A673 (cell line): ENCODE results near the gene DDX5.

ENCODE experiments used
- EZH2 ChIP-seq: fragments of 200-600 bp; sonication (generic); IDR thresholded peaks from 2 replicates; pipeline ENCODE4 v1.6.1; 2017; ENCODE audit warnings: borderline replicate concordance, low read depth, mild to moderate bottlenecking, mixed read lengths, antibody characterized with exemption, low read length; ENCODE audit not compliant: poor library complexity, severe bottlenecking
- TF ChIP-seq, protein P1 (sequence below): fragments of 300-800, 200-600 bp; sonication (generic); conservative IDR thresholded peaks from 2 replicates; pipeline ENCODE4 v1.5.1; 2017; ENCODE audit warnings: low read depth, mild to moderate bottlenecking, antibody characterized with exemption, low read length, moderate library complexity, mixed read lengths

DNA sequence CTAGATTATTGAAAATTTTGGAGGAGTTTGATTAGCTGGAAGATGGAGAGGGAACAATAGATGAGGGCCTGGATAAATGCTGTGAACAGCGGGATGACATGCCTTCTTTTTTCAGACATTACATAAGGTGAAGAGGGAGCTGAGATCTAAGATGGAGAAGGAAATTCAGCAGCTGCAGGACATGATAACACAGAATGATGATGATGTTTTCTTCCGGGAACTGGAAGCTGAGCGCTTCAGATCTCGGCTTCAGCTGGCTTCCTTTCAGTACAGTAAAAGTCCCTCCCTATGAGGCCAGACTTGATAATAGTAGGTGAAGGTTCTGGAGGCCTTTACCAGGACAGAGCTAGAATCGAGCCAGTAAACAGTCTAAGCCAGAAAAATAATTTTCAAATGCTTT, 31.4 kb upstream of the DDX5 start:
- TF ChIP-seq, protein P1, sequence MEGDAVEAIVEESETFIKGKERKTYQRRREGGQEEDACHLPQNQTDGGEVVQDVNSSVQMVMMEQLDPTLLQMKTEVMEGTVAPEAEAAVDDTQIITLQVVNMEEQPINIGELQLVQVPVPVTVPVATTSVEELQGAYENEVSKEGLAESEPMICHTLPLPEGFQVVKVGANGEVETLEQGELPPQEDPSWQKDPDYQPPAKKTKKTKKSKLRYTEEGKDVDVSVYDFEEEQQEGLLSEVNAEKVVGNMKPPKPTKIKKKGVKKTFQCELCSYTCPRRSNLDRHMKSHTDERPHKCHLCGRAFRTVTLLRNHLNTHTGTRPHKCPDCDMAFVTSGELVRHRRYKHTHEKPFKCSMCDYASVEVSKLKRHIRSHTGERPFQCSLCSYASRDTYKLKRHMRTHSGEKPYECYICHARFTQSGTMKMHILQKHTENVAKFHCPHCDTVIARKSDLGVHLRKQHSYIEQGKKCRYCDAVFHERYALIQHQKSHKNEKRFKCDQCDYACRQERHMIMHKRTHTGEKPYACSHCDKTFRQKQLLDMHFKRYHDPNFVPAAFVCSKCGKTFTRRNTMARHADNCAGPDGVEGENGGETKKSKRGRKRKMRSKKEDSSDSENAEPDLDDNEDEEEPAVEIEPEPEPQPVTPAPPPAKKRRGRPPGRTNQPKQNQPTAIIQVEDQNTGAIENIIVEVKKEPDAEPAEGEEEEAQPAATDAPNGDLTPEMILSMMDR = no peak
- TF ChIP-seq EZH2 = no peak
